ENCODE results near the gene PPP3CA. TPM values are rescaled to one million over a fixed set of nuclear protein-coding genes. Genes with fewer than 3 reads are reported as not detected.

Gene PPP3CA
- total and polyA plus RNA-seq, 2 experiments from 2014 or later: 27.0 to 45.2 TPM

DNA sequence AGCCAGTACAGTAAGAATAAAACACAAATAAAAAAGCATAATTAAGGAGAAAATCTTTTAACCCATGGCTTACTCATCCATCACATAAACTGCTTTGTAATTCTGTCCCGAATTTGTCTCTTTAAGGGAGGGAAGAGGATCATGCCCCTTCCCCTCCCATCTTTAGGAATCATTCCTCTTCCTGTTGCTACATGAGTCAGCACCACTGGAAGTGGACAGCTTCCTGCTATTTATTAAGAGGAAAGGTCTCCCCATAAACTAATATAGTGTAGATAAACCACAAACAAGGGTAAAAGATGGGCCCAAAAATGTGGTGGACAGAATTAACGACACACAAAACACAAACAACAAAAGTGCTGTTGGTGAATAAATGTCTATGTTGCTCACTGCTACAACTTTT lies 75.8 kb downstream of the PPP3CA start:
- H3K27ac Mint-ChIP-seq: no peak overlapping the region
- Histone ChIP-seq H3K4me1 (ENCODE audit: insufficient read depth) (no peaks in the 10 kb centered on the region; the same call in 1 of the 2 replicates), H3F3A (replicated peaks; ENCODE audit: low read depth) (no peaks in the 10 kb centered on the region), H4K20me1 (replicated peaks; ENCODE audit: insufficient read depth) (no peaks in the 10 kb centered on the region), H3K27me3 (ENCODE audit: insufficient read depth) (no peaks in the 10 kb centered on the region), H3K4me2 (no peak overlapping the region), H3K36me3 (ENCODE audit: insufficient read depth) (no peaks in the 10 kb centered on the region), H3K27ac (ENCODE audit: low read depth) (no peak overlapping the region), H3K79me2 (replicated peaks; ENCODE audit: insufficient read depth) (peaks cover 61% of the 10 kb centered on the region), H2AFZ (no peak overlapping the region), H3K9me2 (ENCODE audit: insufficient read depth) (no peaks in the 10 kb centered on the region), H3K4me3 (no peak overlapping the region)
- no peaks in the 10 kb centered on the region for H3K9me3 Mint-ChIP-seq
- TF ChIP-seq POLR2AphosphoS5 (IDR thresholded peaks at IDR 0.05; ENCODE audit: low read depth) (no peak), EZH2phosphoT487 (IDR thresholded peaks at IDR 0.05; ENCODE audit: unreplicated experiment) (no peak), ZNF331 (CRISPR knock-in tag; IDR thresholded peaks at IDR 0.05; ENCODE audit: low read depth) (no peak), CTCF (conservative IDR thresholded peaks at IDR 0.05; ENCODE audit: low read depth in 2 of 2) (no peak), CREB1 (CRISPR knock-in tag; IDR thresholded peaks at IDR 0.05; ENCODE audit: low read depth) (no peak), REST (IDR thresholded peaks at IDR 0.05; ENCODE audit: unreplicated experiment) (peak; percentile 79), JUNB (IDR thresholded peaks at IDR 0.05; ENCODE audit: unreplicated experiment) (no peak), ZNF114 (CRISPR knock-in tag; IDR thresholded peaks at IDR 0.05) (no peak)
- H3K27me3 Mint-ChIP-seq (ENCODE audit: insufficient read depth, low read depth, poor library complexity): no peaks in the 10 kb centered on the region
- H3K4me1 Mint-ChIP-seq: peaks cover 35% of the 10 kb centered on the region
- ATAC-seq (0 out of 3 replicates have a peak, but pooled peaks have one; percentile 26), DNase-seq (ENCODE audit: low spot score) (peak; percentile 56)
- no peaks in the 10 kb centered on the region for H3K36me3 Mint-ChIP-seq (ENCODE audit: low read depth)
- no peak overlapping the region for H3K4me3 Mint-ChIP-seq

DNA sequence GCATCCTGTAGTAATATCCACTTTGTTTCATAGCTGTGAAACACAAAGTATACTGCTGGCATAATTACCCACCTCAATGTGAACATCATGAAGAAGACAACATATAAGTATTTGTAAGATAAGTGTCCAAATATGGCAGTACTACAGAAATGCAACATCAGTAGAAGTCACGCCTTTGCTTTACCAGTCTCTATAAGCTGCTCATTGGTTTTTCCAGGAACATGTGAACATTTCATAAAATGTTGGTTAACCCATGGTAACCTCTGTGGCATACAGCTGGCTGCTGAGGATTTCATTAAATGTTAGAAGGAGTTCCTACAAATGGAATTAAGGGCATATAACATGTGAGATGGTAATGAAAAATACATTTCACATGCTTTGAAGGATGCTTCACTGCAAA lies 77.6 kb downstream of the PPP3CA start:
- H3K4me1 Mint-ChIP-seq: peaks cover 28% of the 10 kb centered on the region
- H3K4me3 Mint-ChIP-seq: no peak overlapping the region
- no peak overlapping the region for H3K4me2 ChIP-seq
- H3K9me3 Mint-ChIP-seq: no peaks in the 10 kb centered on the region
- no peak overlapping the region for H3K27ac ChIP-seq (ENCODE audit: low read depth)
- H3K9me2 ChIP-seq (ENCODE audit: insufficient read depth): no peaks in the 10 kb centered on the region
- H3F3A ChIP-seq (replicated peaks; ENCODE audit: low read depth): no peaks in the 10 kb centered on the region
- H3K27ac Mint-ChIP-seq: no peak overlapping the region
- no peaks in the 10 kb centered on the region for H3K36me3 ChIP-seq (ENCODE audit: insufficient read depth)
- H3K4me3 ChIP-seq: no peak overlapping the region
- peaks cover 71% of the 10 kb centered on the region for H3K79me2 ChIP-seq (replicated peaks; ENCODE audit: insufficient read depth)
- no peak for ATAC-seq
- no peaks in the 10 kb centered on the region for H3K27me3 Mint-ChIP-seq (ENCODE audit: insufficient read depth, low read depth, poor library complexity)
- H3K36me3 Mint-ChIP-seq (ENCODE audit: low read depth): no peaks in the 10 kb centered on the region
- no peak overlapping the region for H2AFZ ChIP-seq
- peaks cover under 1% of the 10 kb centered on the region; the same call in 1 of the 2 replicates for H3K4me1 ChIP-seq (ENCODE audit: insufficient read depth)
- H4K20me1 ChIP-seq (replicated peaks; ENCODE audit: insufficient read depth): no peaks in the 10 kb centered on the region
- no peaks in the 10 kb centered on the region for H3K27me3 ChIP-seq (ENCODE audit: insufficient read depth)
- DNase-seq (ENCODE audit: low spot score): no peak
- TF ChIP-seq, protein P1, sequence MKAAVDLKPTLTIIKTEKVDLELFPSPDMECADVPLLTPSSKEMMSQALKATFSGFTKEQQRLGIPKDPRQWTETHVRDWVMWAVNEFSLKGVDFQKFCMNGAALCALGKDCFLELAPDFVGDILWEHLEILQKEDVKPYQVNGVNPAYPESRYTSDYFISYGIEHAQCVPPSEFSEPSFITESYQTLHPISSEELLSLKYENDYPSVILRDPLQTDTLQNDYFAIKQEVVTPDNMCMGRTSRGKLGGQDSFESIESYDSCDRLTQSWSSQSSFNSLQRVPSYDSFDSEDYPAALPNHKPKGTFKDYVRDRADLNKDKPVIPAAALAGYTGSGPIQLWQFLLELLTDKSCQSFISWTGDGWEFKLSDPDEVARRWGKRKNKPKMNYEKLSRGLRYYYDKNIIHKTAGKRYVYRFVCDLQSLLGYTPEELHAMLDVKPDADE (IDR thresholded peaks at IDR 0.05): no peak
- TF ChIP-seq EZH2 (IDR thresholded peaks at IDR 0.05; ENCODE audit: low read depth, unreplicated experiment) (no peak), NANOG (IDR thresholded peaks at IDR 0.05; ENCODE audit: borderline replicate concordance) (no peak), POLR2AphosphoS5 (IDR thresholded peaks at IDR 0.05; ENCODE audit: low read depth) (no peak), ZNF114 (CRISPR knock-in tag; IDR thresholded peaks at IDR 0.05) (no peak), EZH2phosphoT487 (IDR thresholded peaks at IDR 0.05; ENCODE audit: unreplicated experiment) (no peak)
